Right ventricle myocardium superior (tissue), 1 donor: Measurements from ENCODE around the gene TMEM221. TPM values are rescaled to one million over a fixed set of nuclear protein-coding genes. Genes with fewer than 3 reads are reported as not detected.

ENCODE experiments used
- ATAC-seq: fragments of 200-7000 bp; cut with Tn5 transposase; one replicate; pipeline ENCODE4 v1.9.1; 2020; ENCODE audit warnings: mild to moderate bottlenecking; ENCODE audit not compliant: poor library complexity
- DNase-seq: peaks from one replicate; pipeline ENCODE4 v3.0.0-alpha.2; 2020
- intact Hi-C: fragments of 100-400 bp; cut with DNase I; formaldehyde crosslinking; loops from one replicate; pipeline ENCODE4 v1.11.2; 2022
- total RNA-seq: library from RNA; stranded (reverse); fragmentation: NEBNext Ultra II Directional; extraction: Animal tissue kit (Norgen Biotek cat#: 25700); gene quantifications from one replicate; pipeline ENCODE4 v1.2.1, GENCODE V29; 2021
- donor health status: DM: no; HTN: yes; CAD: no; lungs with severe emphysema.

Gene TMEM221
- total RNA-seq, 1 donor from 2014 or later: 0.11 TPM

DNA sequence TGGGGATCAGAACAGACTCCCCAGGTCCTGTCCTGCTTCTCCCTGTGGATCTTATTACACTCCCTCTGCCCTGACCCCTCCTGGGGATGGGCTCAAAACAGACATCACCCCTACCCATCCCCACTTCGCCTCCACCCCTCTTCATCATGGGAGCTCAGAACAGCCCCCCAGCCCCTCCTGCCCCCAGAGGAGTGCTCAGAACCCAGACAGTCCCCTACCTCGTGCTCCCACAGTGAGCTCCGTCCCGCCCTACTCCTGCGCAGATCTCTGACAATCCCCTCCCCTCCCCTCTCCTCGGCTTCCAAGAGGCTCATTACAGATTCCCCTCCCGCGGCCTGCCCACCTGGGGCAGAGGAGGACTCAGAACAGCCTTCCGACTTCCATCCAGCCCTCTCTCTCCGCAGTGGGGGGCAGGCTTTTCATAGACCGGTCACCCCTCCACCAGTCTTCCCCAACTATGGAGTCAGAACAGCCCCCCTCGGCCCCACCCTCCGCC lies 6.2 kb upstream of the TMEM221 start:
- intact Hi-C loops: loop anchor here (10.0 kb wide), 1 partner anchor 330 kb away; no protein-coding TSS in a partner anchor
- DNase-seq (no peak), ATAC-seq (no peak)

DNA sequence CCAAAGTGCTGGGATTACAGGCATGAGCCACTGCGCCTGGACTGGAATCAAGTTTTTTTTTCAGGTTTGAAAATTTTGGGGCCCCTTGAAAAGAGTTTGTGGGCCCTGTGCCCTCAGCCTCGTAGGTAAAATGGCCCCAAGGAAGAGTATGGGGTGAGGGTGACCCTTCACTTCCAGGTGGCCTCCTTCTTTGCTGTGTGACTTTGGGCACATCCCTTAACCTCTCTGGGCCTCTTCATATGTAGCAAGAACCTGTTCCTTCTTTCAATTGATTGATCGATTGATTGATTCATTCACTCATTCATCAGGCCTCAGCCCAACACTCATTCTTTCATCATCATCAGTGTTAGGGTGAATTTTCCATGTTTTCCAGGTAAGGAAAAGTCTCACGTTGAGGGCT lies 3.4 kb upstream of the TMEM221 start:
- intact Hi-C loops: loop anchor here (10.0 kb wide), 1 partner anchor 333 kb away; no protein-coding TSS in a partner anchor
- no peak for ATAC-seq

DNA sequence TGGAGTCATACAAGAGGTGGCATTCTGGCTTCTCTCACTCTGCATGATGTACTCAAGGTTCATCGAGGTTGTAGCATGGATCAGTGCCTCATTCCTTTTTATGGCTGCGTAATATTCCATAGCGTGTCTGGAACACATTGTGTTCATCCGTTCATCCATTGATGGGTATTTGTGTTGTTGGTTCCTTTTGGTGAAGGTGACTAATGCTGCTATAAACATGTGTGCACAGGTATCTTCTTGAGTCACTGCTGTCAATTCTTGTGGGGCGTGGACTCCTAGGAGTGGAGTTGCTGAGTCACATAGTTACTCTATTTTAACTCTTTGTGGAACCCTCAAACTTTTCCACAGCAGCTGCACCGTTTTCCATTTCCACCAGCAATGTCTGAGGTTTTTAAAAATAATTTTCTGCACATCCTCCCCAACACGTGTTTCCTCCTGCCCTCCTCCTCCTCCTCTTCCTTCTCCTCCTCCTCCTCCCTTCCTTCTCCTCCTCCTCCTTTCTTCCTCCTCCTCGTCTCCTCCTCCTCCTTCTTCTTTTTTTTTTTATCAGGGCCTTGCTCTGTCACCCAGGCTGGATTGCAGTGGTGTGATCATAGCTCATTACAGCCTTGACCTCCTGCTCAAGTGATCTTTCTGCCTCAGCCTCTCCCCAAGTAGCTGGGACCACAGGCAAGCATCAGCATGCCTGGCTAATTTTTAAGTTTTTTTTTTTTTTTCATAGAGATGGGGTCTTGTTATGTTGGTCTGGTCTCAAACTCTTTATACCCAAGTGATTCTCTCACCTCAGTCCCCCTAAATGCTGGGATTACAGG lies 2.0 kb upstream of the TMEM221 start:
- intact Hi-C loops: loop anchor here (10.0 kb wide), 1 partner anchor 334 kb away; no protein-coding TSS in a partner anchor
- DNase-seq (no peak), ATAC-seq (no peak)

More for the DNA sequence above, 3.4 kb upstream of the TMEM221 start:
- DNase-seq: no peak

DNA sequence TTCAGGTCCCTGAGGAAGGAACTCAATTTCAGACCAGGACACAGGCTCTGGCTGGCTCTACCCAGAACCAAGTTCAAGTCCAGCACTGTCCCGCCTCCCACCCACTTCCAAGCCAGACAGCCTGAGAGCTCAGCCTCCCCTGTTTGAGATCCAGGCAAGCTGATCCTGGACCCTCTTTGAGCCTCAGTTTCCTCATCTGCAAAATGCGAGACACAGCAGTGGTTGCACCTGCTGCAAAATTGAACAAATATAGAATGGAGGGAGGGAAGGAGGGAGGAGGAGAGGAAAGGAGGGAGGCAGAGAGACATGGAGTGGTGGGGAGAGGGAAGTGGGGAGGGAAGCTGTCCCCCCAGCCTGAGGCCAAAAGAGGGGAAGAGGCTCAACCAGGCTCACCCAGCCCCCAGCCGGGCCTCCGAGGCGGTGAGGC lies 751 bp downstream of the TMEM221 start:
- intact Hi-C loops: no loop called here
- no peak for ATAC-seq
- no peak for DNase-seq

DNA sequence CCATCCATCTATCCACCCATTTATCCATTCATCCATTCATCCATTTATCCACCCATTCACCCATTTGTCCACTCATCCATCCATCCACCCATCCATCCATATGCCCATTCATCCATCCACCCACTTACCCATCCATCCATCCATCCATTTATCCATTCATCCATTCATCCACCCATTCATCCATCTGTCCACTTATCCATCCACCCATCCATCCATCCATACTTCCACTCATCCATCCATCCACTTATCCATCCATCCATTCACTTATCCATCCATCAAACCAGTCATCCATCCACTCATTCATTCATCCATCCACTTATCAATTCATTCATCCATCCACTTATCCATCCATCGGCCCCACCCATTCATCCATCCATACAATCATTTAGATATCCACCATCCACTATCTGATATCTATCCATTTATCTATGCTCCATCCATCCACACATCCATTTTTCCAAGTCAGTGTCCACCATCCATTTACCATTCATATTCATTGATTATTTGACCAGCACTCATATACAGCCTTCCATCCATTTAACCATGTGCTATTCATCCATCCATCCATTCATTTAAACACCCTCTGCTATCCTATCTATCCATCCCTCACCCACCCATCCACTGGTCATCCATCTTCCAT lies 2.8 kb downstream of the TMEM221 start:
- ATAC-seq: no peak
- no peak for DNase-seq
- intact Hi-C loops: no loop called here

DNA sequence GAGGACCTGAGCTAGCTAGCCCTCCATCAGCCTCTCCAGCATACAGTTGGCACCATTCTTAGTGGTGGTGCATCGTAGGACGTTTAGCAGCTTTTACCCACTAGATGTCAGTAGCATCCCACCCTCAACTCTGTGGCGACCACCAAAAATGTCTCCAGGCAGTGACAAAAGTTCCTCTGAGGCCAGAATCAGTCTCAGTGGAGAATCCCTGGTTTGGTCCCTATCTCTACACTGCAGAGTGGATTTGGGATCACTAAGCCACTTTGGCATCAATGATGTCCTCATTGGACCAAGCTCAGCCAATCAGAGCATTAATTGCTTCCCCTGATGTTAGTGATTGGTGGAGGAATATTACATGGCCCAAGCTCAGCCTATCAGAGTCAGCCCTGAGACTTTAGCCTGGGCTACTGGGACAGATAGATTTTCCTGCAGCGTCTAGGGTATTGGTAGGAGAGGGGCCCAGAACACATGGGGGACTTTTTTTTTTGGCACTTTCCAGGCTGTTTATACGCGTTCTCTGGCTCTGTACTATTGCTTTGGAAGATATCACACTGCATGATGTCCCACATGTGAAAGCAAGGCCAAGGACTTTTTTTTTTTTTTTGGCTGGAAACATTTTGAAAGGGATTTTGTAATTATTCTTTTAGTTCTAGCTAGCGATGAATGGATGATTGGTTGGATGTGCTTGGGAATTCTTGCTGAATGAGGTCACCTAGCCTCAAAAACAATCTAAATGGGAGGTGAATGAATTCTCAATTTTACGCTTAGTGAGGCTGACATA lies 7.0 kb downstream of the TMEM221 start:
- intact Hi-C loops: no loop called here
- no peak for DNase-seq
- peak; percentile 29 for ATAC-seq

DNA sequence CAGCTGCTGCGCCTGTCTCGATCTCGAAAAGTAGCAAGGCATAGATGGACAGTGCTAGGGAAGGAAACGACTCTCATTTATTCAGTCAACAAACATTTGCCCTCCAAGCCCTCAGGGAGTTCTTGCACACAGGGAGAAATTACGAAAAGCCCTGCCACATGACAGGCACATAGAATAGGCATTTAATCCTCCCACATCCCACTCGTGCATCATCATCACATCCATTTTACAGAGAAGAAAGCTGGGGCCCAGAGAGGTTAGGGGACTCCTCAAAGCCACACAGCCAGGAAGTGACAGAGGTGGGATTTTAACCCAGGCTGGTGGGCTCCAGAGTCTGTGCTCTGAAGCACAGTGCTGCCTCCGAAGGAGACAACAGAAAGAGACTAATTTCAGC lies 11.6 kb downstream of the TMEM221 start:
- intact Hi-C loops: no loop called here
- ATAC-seq (no peak), DNase-seq (no peak)

DNA sequence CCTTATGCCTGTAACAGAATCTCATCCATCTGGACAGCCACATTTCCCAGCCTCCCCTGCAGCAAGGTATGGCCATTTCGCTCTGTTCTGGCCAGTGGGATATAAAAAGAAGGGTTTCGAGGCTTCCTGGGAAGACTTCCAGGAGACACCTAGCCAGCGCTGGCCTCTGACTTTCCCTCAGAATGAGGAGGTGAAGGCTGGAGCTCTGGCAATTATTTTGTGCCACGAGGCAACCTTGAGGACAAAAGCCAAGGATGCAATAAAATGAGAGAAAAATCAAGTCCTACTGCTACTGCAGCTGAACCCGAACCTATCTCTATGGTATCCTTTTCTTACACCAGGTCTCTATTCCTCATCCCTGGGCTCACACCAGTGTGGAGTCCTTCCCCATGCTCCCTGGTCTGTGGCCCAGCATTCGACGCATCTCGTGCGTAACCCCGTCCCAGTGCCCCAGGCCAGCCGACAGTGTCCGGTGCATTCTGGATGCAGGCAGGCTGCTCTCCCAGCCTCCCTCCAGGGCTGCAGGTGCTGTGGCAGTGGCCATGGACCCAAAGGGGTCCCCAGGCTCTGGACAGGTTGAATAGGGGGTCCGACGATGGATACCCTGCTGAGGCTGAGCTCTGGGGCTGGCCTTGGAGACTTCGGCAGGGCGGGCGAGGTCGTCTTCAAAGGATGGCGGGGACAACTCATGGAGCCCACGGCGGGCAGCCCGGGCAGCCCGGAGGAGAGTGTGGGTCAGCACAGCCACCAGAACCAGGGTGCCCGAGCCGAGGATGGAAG lies 12.2 kb downstream of the TMEM221 start:
- no peak for ATAC-seq
- no peak for DNase-seq
- intact Hi-C loops: no loop called here

DNA sequence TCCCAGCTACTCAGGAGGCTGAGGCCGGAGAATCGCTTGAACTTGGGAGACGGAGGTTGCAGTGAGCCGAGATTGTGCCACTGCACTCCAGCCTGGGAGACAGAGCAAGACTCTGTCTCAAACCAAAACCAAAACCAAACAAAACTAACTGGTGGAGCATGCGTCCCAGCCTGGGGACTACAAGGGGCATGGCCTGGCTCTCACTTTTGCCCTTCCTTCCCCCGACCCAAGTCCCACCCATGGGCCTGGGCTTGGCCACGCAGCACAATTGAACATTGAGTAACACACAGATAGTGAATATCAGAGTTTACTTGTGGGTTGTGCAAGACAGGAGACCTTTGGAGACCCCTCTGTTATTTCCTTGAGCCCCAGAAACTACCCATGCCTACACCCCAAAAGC lies 13.2 kb downstream of the TMEM221 start:
- intact Hi-C loops: no loop called here
- DNase-seq (no peak), ATAC-seq (no peak)

DNA sequence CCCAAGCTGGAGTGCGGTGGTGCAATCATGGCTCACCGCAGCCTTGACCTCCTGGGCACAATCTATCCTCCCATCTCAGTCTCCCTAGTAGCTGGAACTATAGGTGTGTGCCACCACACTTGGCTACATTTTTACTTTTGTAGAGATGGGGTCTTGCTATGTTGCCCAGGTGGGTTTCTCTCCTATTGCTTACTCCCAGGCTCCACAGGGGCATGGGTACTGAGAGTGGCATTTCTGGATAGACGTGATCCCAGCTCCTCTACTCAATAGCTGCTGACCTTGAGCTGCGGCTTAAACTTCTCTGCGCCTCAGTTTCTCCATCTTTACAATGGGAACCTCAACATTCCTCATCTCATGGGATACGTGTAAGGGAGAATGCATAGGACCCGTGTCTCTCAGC lies 17.1 kb downstream of the TMEM221 start:
- DNase-seq (no peak), ATAC-seq (no peak)
- intact Hi-C loops: no loop called here

DNA sequence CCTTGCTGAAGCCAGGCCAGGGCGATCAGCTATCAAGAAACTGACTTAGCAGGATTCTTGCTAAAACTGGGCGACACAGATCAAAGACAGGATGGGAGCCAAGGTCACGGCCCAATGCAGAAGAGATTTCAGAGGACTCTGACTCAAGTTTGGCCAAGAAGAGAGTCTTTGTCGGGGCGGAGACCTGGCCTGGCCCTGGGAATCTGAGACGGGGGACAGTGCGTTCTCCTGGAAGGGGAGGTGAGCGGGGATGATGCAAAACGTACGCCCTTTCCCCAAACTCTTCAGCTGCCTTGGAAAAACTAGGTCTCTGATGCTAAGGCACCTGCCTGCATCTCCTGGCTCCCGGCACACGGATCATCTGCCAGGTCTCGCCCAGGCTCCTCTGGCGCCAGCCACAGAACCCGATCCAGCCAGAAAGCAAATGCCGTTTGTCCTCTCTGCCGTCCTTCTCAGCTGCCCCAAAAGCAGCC lies 18.8 kb downstream of the TMEM221 start:
- intact Hi-C loops: no loop called here
- ATAC-seq (no peak), DNase-seq (no peak)

DNA sequence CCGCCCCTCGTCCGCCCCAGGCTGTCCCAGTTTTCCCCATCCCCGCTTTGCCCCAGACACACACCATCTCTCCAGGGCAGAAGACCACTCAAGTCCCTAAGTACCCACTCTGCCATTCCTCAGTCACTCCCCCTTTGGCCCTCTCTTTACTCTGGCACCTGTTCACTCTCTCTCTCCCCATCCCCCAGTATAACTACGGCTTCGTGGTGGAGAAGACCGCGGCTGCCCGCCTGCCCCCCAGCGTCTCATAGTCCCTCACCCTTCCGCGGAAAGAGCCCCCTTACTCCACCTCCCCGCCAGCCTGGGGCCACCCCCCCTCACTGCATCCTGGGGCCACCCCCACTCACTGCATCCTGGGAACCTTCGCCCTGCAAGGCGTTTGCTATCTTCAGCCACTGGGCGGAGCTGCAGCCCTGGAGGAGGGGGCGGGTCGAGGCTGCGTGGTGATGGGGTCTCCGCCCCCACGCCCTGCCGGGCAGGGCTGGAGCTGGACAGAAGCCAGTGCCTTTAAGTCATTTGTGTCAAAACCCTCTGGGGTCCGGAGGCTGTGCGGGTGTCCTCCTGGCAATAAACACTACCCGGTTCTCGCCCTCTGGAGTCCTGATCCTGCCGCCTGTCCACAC lies 23.6 kb downstream of the TMEM221 start:
- ATAC-seq (no peak), DNase-seq (peak; percentile 52)
- intact Hi-C loops: no loop called here

DNA sequence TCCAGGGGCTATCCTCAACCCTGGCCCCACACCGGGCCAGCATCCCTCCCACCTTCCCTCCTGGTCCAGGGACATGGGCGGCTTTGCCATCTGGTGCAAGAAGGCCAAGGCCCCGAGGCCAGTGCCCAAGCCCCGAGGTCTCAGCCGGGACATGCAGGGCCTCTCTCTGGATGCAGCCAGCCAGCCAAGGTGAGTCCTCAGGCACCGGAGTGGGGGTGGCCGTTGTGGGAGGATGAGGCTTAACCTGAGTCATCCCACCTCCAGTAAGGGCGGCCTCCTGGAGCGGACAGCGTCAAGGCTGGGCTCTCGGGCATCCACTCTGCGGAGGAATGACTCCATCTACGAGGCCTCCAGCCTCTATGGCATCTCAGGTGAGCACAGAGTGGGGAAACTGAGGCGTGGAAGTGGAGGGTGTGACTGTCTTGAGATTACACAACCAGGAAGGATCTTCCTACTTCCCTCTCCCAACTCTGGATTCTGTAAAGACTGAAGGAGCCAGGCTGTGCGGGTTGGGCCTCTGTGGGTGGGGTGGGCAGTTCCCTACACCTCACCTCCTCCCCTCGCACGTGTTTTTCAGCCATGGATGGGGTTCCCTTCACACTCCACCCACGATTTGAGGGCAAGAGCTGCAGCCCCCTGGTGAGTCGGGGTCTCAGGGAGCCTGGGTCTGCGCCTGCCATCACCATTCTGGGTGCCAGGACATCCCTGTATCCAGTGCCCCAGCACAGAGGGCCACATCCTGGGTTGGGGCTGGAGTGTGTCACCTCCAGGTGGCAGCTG lies 24.8 kb downstream of the TMEM221 start:
- intact Hi-C loops: no loop called here
- no peak for ATAC-seq
- DNase-seq: no peak

DNA sequence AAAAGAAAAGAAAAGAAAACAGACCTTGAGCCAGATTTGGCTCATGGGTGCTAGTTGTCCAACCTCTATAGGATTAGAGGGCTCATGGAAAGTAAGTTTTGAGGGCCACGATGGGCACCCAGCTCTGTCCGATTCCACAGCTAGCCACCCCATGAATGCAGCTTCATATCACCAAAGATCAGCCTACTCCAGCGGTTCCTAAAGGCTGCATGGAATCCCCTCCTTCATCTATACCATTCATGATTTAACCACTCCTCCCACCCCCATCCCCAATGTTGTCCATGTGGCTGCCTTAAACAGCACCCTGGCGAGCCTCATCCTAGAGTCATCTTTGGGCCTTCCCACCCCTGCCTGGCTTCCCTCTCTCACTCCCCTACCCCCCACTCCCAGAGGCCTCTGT lies 26.5 kb downstream of the TMEM221 start:
- ATAC-seq (no peak), DNase-seq (no peak)
- intact Hi-C loops: no loop called here

DNA sequence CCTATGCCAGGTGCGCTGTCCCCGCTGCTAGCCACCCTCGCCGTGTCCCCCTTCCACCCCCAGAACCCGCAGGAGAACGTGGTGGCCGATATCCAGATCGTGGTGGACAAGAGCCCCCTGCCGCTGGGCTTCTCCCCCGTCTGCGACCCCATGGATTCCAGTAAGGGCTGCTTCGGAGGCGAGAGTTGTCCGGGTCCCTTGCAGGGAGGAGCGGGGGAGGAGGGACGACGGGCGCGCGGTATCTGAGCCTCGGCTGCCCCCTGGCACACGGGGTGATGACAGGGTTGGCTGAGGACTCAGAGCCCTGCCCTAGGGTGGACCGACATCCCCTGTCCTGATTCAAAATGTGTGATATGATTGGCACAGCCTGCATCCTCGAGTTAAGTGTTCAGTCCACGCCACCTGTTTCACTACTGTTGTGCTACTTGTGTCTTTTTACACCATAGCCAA lies 28.0 kb downstream of the TMEM221 start:
- ATAC-seq: peak; percentile 38
- DNase-seq: peak; percentile 62
- intact Hi-C loops: no loop called here

DNA sequence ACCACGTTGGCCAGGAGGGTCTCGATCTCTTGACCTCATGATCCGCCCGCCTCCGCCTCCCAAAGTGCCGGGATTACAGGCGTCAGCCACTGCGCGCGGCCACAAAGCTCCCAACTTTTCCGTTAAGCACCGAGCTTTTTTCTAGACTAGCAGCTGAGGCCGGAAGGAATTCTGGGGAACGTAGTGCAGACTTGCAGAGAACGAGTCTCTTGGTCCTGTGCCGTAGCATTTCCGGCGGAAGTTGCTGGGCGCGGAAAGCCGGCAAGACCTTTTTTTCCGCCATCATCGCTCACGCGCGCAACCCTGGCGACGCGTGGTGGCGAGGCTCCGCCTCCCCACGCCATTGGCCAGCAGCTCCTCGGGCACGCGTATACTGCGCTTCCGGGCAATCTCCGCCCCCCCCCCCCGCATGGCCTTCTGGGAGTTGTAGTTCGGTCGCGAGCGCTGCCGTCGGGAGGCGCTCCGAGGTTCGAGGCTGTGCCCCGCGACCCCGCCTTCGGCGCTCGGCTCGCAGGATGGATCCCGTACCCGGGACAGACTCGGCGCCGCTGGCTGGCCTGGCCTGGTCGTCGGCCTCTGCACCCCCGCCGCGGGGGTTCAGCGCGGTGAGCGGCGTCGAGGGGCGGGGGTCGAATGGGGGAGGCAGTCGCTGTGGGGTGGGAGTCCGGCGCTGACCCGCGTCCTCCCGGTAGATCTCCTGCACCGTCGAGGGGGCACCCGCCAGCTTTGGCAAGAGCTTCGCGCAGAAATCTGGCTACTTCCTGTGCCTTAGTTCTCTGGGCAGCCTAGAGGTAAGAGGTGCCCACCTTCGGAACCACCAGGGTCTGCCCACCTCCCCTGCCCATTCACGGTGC lies 28.6 kb downstream of the TMEM221 start, which contains the start of gene MVB12A:
MVB12A (plus strand) TSS at position 427 of the 854 bp plus-strand sequence; CDS start at position 516, 89 bp downstream.
- peak; percentile 98 for DNase-seq
- ATAC-seq: peak; percentile 99
- intact Hi-C loops: no loop called here
